Mammary epithelial cell (primary cell): ENCODE measurements around the gene KCTD10.

Experiments
- EZH2 ChIP-seq: IDR thresholded peaks from 2 replicates; pipeline ENCODE4 v1.6.1; 2012; ENCODE audit warnings: low read length, inconsistent platforms, borderline replicate concordance
- TF ChIP-seq, protein P1 (sequence below), 2 donors: IDR thresholded peaks in 1 of 2; conservative IDR thresholded peaks in 1 of 2; 2 replicates each; pipeline ENCODE4 v1.5.1; 2011 to 2012; ENCODE audit warnings: inconsistent platforms in 2 of 2, low read length in 2 of 2, mild to moderate bottlenecking in 2 of 2, control low read depth in 1 of 2, low read depth in 1 of 2; ENCODE audit not compliant: insufficient read depth in 1 of 2; ENCODE audit errors: extremely low read depth in 1 of 2

DNA sequence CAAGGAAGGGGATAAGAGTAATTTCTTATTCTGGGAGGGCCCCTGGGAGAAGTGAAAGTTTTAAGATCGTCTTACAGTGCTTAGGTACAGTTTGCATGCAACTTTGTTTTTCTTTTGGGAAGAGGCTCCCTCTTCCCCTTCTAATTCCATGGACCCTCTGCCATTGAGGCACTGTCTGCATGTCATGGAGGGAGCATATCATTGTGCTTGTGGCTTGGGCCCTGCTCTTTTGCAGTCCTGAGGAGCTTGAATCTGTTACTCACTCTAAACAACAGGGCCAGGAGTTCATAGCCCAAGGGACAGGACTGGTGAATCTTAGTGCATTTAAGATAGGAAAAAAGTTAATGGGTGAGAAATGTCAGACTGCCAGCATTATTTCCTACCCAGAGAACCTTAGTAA lies 2.7 kb upstream of the KCTD10 start:
- TF ChIP-seq, protein P1, sequence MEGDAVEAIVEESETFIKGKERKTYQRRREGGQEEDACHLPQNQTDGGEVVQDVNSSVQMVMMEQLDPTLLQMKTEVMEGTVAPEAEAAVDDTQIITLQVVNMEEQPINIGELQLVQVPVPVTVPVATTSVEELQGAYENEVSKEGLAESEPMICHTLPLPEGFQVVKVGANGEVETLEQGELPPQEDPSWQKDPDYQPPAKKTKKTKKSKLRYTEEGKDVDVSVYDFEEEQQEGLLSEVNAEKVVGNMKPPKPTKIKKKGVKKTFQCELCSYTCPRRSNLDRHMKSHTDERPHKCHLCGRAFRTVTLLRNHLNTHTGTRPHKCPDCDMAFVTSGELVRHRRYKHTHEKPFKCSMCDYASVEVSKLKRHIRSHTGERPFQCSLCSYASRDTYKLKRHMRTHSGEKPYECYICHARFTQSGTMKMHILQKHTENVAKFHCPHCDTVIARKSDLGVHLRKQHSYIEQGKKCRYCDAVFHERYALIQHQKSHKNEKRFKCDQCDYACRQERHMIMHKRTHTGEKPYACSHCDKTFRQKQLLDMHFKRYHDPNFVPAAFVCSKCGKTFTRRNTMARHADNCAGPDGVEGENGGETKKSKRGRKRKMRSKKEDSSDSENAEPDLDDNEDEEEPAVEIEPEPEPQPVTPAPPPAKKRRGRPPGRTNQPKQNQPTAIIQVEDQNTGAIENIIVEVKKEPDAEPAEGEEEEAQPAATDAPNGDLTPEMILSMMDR (conservative IDR thresholded peaks at IDR 0.05 in 1 of 2, IDR thresholded peaks at IDR 0.05 in 1 of 2; ENCODE audit: extremely low read depth in 1 of 2, insufficient read depth in 1 of 2, low read depth in 1 of 2, low read length in 2 of 2), result no peak
- TF ChIP-seq EZH2, result no peak
